CD4-positive, alpha-beta T cell treated with Interleukin-12 subunit alpha and Interleukin-12 subunit beta, for 1 hour (primary cell): ENCODE data around the gene BRD1.
"Not testable (repeated sequence)": the region's sequence is repeated elsewhere in the genome, so short reads cannot be mapped to it uniquely, and the experiment has no call there.

ENCODE experiments used
- DNase-seq: peaks from one replicate; pipeline ENCODE4 v3.0.0-alpha.2; 2020

The BRD1 gene

GRCh38 chr22:49825944-49826602 lies 1.6 kb downstream of the BRD1 start:
- peak; percentile 58 for DNase-seq

- DNase-seq, result no peak
Measured at GRCh38 chr22:49825436-49825835, 2.2 kb downstream of the BRD1 start.

GRCh38 chr22:49824936-49825335 lies 2.7 kb downstream of the BRD1 start:
- DNase-seq, result no peak

GRCh38 chr22:49824185-49824925 lies 3.3 kb downstream of the BRD1 start:
- no peak for DNase-seq

- no peak for DNase-seq
Measured at GRCh38 chr22:49823289-49824045, 4.2 kb downstream of the BRD1 start.

GRCh38 chr22:49821741-49822140 lies 5.9 kb downstream of the BRD1 start:
- DNase-seq, result not testable (repeated sequence)

GRCh38 chr22:49820984-49821383 lies 6.7 kb downstream of the BRD1 start:
- no peak for DNase-seq

- DNase-seq, result no peak
Measured at GRCh38 chr22:49817359-49817758, 10.3 kb downstream of the BRD1 start.

GRCh38 chr22:49815641-49816091 lies 12.0 kb downstream of the BRD1 start:
- DNase-seq, result no peak

GRCh38 chr22:49814856-49815255 lies 12.8 kb downstream of the BRD1 start:
- no peak for DNase-seq

GRCh38 chr22:49814164-49814686 lies 13.4 kb downstream of the BRD1 start:
- no peak for DNase-seq

GRCh38 chr22:49812838-49813237 lies 14.8 kb downstream of the BRD1 start:
- no peak for DNase-seq

GRCh38 chr22:49811020-49811791 lies 16.5 kb downstream of the BRD1 start:
- no peak for DNase-seq

- no peak for DNase-seq
Measured at GRCh38 chr22:49810363-49811019, 17.2 kb downstream of the BRD1 start.

GRCh38 chr22:49807780-49808708 lies 19.6 kb downstream of the BRD1 start:
- DNase-seq, result peak; percentile 62

GRCh38 chr22:49807129-49807528 lies 20.5 kb downstream of the BRD1 start:
- no peak for DNase-seq

- no peak for DNase-seq
Measured at GRCh38 chr22:49803737-49804375, 23.8 kb downstream of the BRD1 start.

GRCh38 chr22:49803134-49803533 lies 24.5 kb downstream of the BRD1 start:
- no peak for DNase-seq

GRCh38 chr22:49801391-49802060 lies 26.1 kb downstream of the BRD1 start:
- DNase-seq, result no peak
